HG02588 (cell line): ENCODE results near the gene PTGDS.

ENCODE experiments used
- ATAC-seq: cut with Tn5 transposase; IDR thresholded peaks from one replicate; pipeline ENCODE4 v1.9.1; 2021; ENCODE audit warnings: mild to moderate bottlenecking, moderate library complexity; ENCODE audit not compliant: unreplicated experiment

Gene PTGDS

DNA sequence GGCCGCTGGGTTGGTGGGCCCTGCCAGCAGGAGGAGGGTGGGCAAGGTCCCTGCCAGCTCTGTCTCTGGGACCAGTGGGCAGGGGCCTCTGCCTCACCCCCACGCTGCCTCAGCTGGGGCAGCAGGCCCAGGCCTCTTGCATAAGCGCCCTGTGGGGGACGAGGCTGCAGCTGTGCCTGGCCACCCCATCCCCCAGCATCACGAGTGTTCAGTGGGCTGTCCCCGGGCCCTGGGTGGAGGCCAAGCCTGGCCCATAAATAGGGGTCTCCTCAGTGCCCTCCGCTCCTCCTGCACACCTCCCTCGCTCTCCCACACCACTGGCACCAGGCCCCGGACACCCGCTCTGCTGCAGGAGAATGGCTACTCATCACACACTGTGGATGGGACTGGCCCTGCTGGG lies at the start of gene PTGDS:
Gene PTGDS (plus strand): TSS at position 282 of the 400 bp plus-strand sequence. CDS start 75 bp downstream, at position 357.
- no peak for ATAC-seq

DNA sequence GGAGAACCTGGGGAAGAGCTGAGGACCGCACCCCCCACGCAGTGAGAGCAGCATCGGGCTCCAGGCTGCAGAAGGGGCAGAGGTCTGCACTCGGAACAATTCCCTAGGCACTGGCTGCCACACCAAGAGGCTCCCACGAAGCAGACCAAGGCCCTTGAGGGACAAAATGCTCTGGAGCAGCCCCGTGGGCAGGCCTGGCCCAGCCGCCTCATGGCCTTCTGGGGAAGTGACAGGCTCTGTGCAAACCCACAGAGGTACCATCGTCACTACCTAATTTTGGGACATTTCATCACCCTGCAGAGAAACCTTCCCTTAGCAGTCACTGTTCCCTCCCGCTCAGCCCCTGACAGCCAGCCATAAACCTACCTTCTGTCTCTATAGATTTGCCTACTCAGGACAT lies 48.7 kb upstream of the PTGDS start:
- ATAC-seq = no peak

- ATAC-seq = no peak
Observed at GRCh38 chr9:136930014-136930413, 47.3 kb upstream of the PTGDS start.

DNA sequence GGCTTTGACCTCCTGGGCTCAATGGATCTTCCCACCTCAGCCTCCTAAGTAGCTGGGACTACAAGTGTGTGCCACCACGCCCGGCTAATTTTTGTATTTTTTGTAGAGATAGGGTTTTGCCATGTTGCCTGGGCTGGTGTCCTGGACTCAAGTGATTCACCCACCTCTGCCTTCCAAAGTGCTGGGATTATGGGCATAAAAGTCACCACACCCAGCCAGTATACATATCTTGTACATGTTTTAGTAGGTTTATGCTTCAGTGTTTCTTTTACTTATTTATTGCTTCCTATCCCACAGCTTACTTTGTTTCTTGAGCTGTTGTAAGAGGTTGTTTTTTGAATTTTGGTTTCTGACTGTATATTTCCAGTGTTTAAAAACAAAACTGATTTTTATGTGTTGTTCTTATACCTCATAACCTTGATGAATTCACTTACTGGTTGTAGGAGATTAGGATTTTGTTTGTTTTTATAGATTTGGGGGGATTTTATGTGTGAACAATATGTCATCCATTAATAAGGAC lies 45.6 kb upstream of the PTGDS start:
- no peak for ATAC-seq

DNA sequence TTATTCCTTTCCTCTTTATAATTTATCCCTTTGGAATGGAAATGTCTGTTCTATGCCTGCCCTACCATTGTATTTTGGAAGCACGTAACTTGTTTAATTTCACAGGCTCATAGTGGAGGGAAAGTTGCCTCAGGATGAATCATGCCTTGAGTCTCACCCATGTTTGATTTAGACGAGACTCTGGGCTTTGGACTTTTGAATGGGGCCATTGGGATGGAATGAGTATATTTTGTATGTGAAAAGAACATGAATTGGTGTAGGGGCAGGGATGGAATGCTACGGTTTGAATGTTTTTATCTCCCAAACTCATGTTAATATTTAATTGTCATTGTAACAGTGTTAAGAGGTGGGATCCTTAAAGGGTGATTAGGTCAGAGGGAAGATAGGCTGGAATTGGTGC lies 43.0 kb upstream of the PTGDS start:
- ATAC-seq = no peak

DNA sequence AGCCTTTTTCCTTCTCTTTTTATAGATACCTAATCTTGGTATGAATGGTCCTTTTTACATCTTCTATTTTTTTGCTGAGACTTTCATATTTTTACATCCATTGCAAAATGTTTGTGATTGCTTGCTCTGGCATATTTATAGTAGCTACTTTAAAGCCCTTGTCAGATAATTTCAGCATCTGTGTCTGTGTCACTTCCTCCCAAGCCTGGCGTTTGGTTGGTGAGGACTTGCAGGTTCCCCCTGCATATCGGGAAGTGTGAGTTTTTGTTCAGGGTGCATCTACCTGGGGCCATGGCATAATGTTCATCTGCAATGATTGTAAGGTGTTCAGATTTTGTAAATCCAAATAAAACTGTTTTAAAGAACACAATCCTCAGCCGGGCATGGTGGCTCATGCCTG lies 41.7 kb upstream of the PTGDS start:
- no peak for ATAC-seq

DNA sequence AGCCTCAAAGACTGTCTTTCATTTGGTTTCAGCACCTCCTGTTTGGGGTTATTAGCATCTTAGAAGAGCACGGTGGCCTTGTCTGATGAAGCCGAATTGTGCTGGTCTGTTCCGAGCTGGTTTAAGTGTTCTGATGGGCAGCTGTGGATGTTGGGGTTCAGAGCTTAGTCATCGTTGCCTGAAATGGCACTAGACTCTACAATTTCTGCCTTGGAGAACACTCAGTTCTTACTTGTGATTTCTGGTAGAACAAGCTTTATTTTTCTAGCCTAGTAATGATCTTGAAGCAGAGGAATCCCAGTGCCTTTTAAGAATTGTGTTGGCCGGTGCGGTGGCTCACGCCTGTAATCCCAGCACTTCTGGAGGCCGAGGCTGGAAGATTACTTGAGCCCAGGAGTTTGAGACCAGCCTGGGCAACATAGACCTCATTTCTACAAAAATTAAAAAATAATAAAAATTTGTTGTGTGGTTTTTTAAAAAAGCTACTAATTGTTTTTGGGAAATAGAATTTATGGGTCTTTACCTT lies 40.6 kb upstream of the PTGDS start:
- ATAC-seq = no peak

- ATAC-seq = no peak
Observed at GRCh38 chr9:136937186-136938001, 39.9 kb upstream of the PTGDS start.

DNA sequence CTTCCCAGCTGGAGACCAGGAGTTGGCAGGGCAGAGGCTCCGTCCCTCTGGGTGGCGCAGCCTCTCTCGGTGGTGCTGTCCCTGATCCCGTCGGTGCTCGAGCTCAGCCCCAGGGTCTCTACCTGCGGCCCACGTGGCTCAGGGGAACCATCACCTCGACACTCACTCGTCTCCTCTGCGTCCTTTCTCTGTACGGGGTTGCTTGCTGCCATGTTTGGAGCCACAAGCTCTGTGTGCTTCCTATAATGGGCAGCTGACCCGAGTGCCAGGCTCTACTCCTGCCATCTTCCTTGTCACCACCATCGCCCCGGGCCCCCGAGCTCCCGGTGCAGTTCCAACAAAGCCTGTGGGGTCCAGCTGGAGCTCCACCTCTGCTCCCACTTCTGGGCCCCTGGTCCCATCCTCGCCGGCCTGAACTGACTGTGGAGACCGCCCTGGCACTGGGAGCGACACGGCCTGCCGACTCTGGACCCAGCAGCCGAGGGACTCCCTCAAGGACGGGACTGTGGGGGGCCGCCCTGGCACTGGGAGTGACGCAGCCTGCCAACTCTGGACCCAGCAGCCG lies 37.8 kb upstream of the PTGDS start:
- ATAC-seq = no peak

GRCh38 chr9:136939996-136940525 lies 37.2 kb upstream of the PTGDS start:
- no peak for ATAC-seq

DNA sequence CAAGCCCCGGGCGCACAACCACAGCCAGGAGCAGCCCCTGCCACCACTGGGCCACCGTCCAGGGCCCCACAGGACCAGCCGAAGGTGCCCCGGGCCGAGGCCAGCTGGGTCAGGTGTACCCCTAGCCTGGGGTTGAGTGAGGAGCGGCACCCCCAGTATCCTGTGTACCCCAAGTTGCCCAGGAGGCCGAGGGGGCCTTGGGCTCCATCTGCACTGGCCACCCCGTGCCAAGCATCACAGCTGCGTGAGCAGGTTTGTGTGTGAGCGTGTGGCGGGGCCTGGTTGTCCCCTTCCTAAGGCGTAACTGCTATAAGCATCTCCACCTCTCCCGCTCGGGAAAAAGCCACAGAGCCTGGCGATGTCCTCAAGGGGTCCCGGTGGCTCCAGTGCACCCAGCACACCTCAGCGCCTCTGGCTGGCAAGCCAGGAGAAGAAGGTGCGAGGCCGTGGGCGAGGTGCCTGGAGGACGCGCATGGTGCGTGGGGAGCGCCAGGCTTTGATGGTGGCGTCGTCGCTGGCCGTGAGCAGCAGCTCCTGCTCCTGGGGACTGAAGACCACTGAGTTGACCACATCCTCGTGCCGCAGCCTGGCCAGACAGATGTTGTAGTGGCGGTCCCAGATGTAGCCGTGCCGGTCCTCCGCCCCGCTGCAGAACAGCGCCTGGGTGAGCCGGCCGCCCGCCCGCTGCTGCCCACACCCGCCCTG lies 36.6 kb upstream of the PTGDS start:
- no peak for ATAC-seq

DNA sequence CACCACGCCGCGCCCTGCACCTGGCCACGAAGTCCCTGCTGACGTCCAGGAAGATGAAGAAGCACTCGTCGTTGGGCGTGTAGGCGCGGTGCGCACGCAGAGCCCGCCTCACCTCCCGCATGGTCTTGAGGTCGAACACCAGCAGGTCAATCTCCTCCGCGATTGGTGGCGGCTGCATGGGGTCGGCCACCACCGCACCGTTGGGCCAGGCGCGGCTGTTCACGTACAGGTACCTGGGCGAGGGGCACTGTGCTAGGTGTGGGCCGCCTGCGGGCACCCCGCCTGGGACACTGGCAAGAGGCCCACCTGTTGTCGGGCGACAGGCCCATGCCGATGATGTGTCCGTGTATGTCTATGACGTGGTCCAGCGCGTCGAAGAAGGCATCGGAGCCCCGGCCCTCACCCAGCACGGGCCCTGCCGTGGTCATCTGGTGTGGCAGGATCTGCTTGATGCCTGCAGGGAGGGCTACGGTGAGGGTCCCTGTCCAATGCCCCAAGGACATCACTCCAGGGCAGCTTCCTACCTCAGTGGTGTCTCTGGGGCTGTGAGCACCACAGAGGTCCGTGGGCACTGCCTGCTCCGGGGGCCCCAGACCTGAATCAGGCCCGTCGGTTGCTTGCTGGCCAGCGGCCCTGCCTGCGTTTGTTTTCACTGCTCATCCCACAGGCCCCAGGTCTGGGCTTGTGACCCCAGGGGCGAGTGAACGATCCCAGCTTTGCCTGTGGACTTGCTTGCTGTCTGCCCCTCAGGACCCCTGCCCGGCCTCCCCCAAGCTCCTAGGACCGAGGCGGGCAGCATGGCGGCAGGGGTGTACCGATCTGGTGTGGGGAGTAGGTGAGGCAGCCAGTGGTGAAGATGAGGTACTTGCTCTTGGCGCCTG lies 35.8 kb upstream of the PTGDS start:
- no peak for ATAC-seq

- ATAC-seq = no peak
Observed at GRCh38 chr9:136942112-136942880, 35.0 kb upstream of the PTGDS start.

DNA sequence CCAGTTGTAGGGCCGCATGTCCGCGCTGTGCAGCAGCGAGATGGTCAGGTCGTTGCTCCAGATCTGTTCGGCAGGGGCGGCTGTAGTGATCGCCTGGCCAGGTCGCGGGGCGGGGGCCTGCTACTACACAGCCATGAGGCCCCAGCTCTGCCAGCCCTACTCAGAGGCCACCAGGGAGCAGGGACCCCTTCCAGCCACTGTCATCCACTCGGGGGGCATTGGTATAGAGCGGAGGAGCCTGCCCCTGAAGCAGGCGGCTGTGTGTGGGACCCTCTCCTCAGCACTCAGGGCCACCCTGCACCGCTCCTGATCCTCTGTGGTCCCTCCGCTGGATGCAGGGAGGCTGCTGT lies 34.4 kb upstream of the PTGDS start:
- no peak for ATAC-seq

DNA sequence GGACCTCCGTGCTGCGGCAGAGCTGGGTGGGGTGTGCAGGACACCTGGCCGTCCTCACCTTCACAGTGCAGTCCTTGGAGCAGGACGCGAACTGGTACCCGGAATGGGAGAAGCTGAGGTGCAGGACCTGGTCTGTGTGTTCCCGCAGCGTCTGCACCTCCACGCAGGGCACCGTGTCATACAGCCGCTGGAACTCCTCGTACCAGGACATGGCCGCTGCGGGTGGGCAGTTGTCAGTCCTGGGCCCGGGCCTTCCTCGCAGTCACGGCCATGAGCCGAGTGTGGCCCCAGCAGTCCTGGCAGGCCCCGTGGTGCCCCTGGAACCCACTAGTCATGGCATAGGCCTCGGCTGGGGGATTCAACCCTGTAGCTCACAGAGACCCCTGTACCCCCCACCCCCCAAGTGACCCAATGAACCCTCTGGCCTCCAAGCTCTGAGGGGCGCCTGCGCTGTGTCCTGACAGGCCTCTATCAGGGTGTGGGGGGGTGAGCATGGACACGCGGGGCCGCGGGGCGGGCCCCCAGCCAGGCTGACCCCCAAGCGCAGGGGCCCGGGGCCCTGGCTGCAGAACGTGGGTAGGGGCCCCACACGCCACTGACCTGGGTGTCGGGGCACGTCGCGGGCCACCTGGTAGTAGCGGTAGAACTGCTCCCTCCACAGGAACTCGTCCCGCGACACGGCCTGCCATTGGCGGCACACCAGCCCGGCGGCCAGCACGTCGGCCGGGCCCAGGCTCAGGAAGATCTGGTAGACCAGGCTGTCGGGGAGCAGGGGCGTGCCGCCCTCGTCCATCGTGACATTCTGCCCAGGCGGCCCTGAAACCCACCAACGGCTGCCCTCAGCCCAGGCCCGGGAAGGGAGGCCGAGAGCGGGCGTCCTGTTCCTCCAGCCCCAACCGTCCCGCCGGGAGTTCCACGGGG lies 33.8 kb upstream of the PTGDS start:
- peak; percentile 6 for ATAC-seq

DNA sequence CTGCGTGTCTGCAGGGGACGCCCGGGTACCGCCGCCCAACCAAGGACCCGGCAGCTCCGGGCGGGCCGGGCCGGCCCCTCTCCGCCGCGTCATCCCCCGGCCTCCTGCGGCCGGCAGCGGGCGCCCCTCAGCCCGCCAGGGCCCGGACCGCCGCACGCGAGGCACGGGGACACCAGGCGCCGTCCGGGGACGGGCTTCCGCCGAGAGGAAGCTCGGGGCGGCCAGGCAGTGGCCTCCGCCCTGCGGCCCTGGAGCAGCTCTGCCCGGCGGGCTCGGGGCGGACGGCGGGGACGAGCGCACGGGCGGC lies 33.1 kb upstream of the PTGDS start:
- peak; percentile 24 for ATAC-seq

- peak; percentile 80 for ATAC-seq
Observed at GRCh38 chr9:136944519-136945332, 32.6 kb upstream of the PTGDS start, which contains the start of the genes C8G and FBXW5. Gene C8G (plus strand): TSS chr9:136945243. CDS start chr9:136945321, 78 bp downstream. Gene FBXW5 (minus strand): TSS chr9:136944738. CDS start chr9:136944083, 655 bp downstream.
